Epithelial cell of esophagus (primary cell): Measurements from ENCODE around the gene SLC34A1.

Source experiments
- DNase-seq: peaks from one replicate; pipeline ENCODE4 v3.0.0; 2010; ENCODE audit warnings: low read depth
- H3K4me3 ChIP-seq: 2 replicates; pipeline ENCODE4 v1.5.1; 2011; ENCODE audit warnings: mild to moderate bottlenecking, low read length, control low read depth
- CTCF ChIP-seq: IDR thresholded peaks from 2 replicates; pipeline ENCODE4 v1.5.1; 2011; ENCODE audit warnings: low read depth, mild to moderate bottlenecking, low read length, control low read depth, inconsistent platforms; ENCODE audit not compliant: insufficient read depth; ENCODE audit errors: missing control alignments

Gene SLC34A1

GRCh38 chr5:177447066-177447610 is 62.9 kb downstream of the SLC34A1 start:
- peak overlapping the region; percentile 30 for H3K4me3 ChIP-seq
- DNase-seq: peak; percentile 42
- no peak for TF ChIP-seq CTCF

- peak overlapping the region; percentile 20 for H3K4me3 ChIP-seq
- no peak for TF ChIP-seq CTCF
- peak; percentile 49 for DNase-seq
Observed at GRCh38 chr5:177447611-177448243, 63.5 kb downstream of the SLC34A1 start.
